ENCODE results near the gene ZBTB40. TPM values are rescaled to one million over a fixed set of nuclear protein-coding genes. Genes with fewer than 3 reads are reported as not detected.

The ZBTB40 gene
- total and polyA plus RNA-seq, 2 experiments from 2014 or later, result 7.3 to 18.1 TPM

GRCh38 chr1:22516906-22517571, 65.4 kb downstream of the ZBTB40 start:
- Histone ChIP-seq H3K9me3 (ENCODE audit: low read depth) (no peaks in the 10 kb centered on the region), H3K27ac (no peak overlapping the region), H4K20me1 (ENCODE audit: insufficient read depth, poor library complexity, severe bottlenecking) (no peaks in the 10 kb centered on the region), H2AFZ (no peak overlapping the region), H3K4me3 (no peak overlapping the region), H3K36me3 (replicated peaks; ENCODE audit: insufficient read depth, low read depth) (no peaks in the 10 kb centered on the region), H3K9me2 (replicated peaks; ENCODE audit: insufficient read depth) (no peaks in the 10 kb centered on the region), H3K27me3 (no peaks in the 10 kb centered on the region), H3K79me2 (no peaks in the 10 kb centered on the region), H3K4me2 (no peak overlapping the region), H3K4me1 (ENCODE audit: insufficient read depth) (no peaks in the 10 kb centered on the region)
- DNase-seq (ENCODE audit: low spot score), result no peak
- 94% methylated on average over 16 of the region's 16 CpGs for WGBS (ENCODE audit: low lambda C conversion rate, missing lambda C conversion rate)
- TF ChIP-seq EZH2 (IDR thresholded peaks at IDR 0.05; ENCODE audit: borderline replicate concordance), result no peak
- TF ChIP-seq CTCF (IDR thresholded peaks at IDR 0.05; ENCODE audit: poor library complexity), result no peak
- no peak for TF ChIP-seq EZH2phosphoT487 (IDR thresholded peaks at IDR 0.05; ENCODE audit: low read depth, severe bottlenecking, unreplicated experiment)

GRCh38 chr1:22517956-22518355, 66.3 kb downstream of the ZBTB40 start:
- Histone ChIP-seq H3K4me2 (no peak overlapping the region), H3K36me3 (replicated peaks; ENCODE audit: insufficient read depth, low read depth) (no peaks in the 10 kb centered on the region), H4K20me1 (ENCODE audit: insufficient read depth, poor library complexity, severe bottlenecking) (no peaks in the 10 kb centered on the region), H3K27ac (no peak overlapping the region), H3K4me1 (ENCODE audit: insufficient read depth) (no peaks in the 10 kb centered on the region), H3K79me2 (no peaks in the 10 kb centered on the region), H3K9me3 (ENCODE audit: low read depth) (no peaks in the 10 kb centered on the region), H3K27me3 (no peaks in the 10 kb centered on the region), H3K9me2 (replicated peaks; ENCODE audit: insufficient read depth) (no peaks in the 10 kb centered on the region), H2AFZ (no peak overlapping the region), H3K4me3 (no peak overlapping the region)
- no peak for TF ChIP-seq EZH2 (IDR thresholded peaks at IDR 0.05; ENCODE audit: borderline replicate concordance)
- TF ChIP-seq EZH2phosphoT487 (IDR thresholded peaks at IDR 0.05; ENCODE audit: low read depth, severe bottlenecking, unreplicated experiment), result no peak
- DNase-seq (ENCODE audit: low spot score), result no peak
- WGBS (ENCODE audit: low lambda C conversion rate, missing lambda C conversion rate), result 91% methylated on average over 7 of the region's 7 CpGs

- Histone ChIP-seq H3K4me2 (no peak overlapping the region), H3K79me2 (no peaks in the 10 kb centered on the region), H3K4me1 (ENCODE audit: insufficient read depth) (no peaks in the 10 kb centered on the region), H3K27me3 (no peaks in the 10 kb centered on the region), H3K4me3 (no peak overlapping the region), H3K9me3 (ENCODE audit: low read depth) (no peaks in the 10 kb centered on the region), H3K27ac (no peak overlapping the region), H3K9me2 (replicated peaks; ENCODE audit: insufficient read depth) (no peaks in the 10 kb centered on the region), H3K36me3 (replicated peaks; ENCODE audit: insufficient read depth, low read depth) (no peaks in the 10 kb centered on the region), H4K20me1 (ENCODE audit: insufficient read depth, poor library complexity, severe bottlenecking) (no peaks in the 10 kb centered on the region), H2AFZ (no peak overlapping the region)
- no peak for TF ChIP-seq EZH2phosphoT487 (IDR thresholded peaks at IDR 0.05; ENCODE audit: low read depth, severe bottlenecking, unreplicated experiment)
- no peak for TF ChIP-seq CTCF (IDR thresholded peaks at IDR 0.05; ENCODE audit: poor library complexity)
- no peak for DNase-seq (ENCODE audit: low spot score)
- WGBS (ENCODE audit: low lambda C conversion rate, missing lambda C conversion rate), result 79% methylated on average over 3 of the region's 3 CpGs
Observed at GRCh38 chr1:22518379-22518778, 66.7 kb downstream of the ZBTB40 start.

GRCh38 chr1:22520871-22521270, 69.2 kb downstream of the ZBTB40 start:
- Histone ChIP-seq H3K27ac (no peak overlapping the region), H4K20me1 (ENCODE audit: insufficient read depth, poor library complexity, severe bottlenecking) (no peaks in the 10 kb centered on the region), H3K9me3 (ENCODE audit: low read depth) (no peaks in the 10 kb centered on the region), H3K27me3 (no peaks in the 10 kb centered on the region), H3K4me3 (no peak overlapping the region), H3K36me3 (replicated peaks; ENCODE audit: insufficient read depth, low read depth) (no peaks in the 10 kb centered on the region), H3K4me2 (no peak overlapping the region), H3K79me2 (no peaks in the 10 kb centered on the region), H3K9me2 (replicated peaks; ENCODE audit: insufficient read depth) (no peaks in the 10 kb centered on the region), H2AFZ (no peak overlapping the region), H3K4me1 (ENCODE audit: insufficient read depth) (no peaks in the 10 kb centered on the region)
- WGBS (ENCODE audit: low lambda C conversion rate, missing lambda C conversion rate), result 97% methylated on average over 9 of the region's 9 CpGs
- no peak for TF ChIP-seq EZH2 (IDR thresholded peaks at IDR 0.05; ENCODE audit: borderline replicate concordance)
- TF ChIP-seq CTCF (IDR thresholded peaks at IDR 0.05; ENCODE audit: poor library complexity), result no peak
- TF ChIP-seq EZH2phosphoT487 (IDR thresholded peaks at IDR 0.05; ENCODE audit: low read depth, severe bottlenecking, unreplicated experiment), result no peak
- no peak for DNase-seq (ENCODE audit: low spot score)

All from hepatocyte (in vitro differentiated cells).